CD1c-positive myeloid dendritic cell (primary cell): ENCODE data around the gene MGA.

Experiments used
- DNase-seq: peaks from one replicate; pipeline ENCODE4 v3.0.0-alpha.2; 2016; ENCODE audit errors: extremely low spot score

Gene MGA

GRCh38 chr15:41660235-41661077, at the start of gene MGA:
Gene MGA, plus strand, starts transcription at chr15:41660405.
- peak; percentile 95 for DNase-seq

GRCh38 chr15:41620536-41621199, 39.5 kb upstream of the MGA start:
- DNase-seq: no peak

GRCh38 chr15:41621200-41622193, 38.7 kb upstream of the MGA start:
- DNase-seq: peak; percentile 82

- DNase-seq: no peak
These were observed 37.3 kb upstream of the MGA start for GRCh38 chr15:41622901-41623300.

GRCh38 chr15:41627203-41627602, 33.0 kb upstream of the MGA start:
- DNase-seq: no peak

- peak; percentile 34 for DNase-seq
These were observed 30.7 kb upstream of the MGA start for GRCh38 chr15:41629463-41629862.

GRCh38 chr15:41629883-41630282, 30.3 kb upstream of the MGA start:
- no peak for DNase-seq

GRCh38 chr15:41630616-41631217, 29.5 kb upstream of the MGA start:
- peak; percentile 22 for DNase-seq

GRCh38 chr15:41631880-41632470, 28.2 kb upstream of the MGA start:
- no peak for DNase-seq

- peak; percentile 33 for DNase-seq
These were observed 26.6 kb upstream of the MGA start for GRCh38 chr15:41633609-41634008.

GRCh38 chr15:41634072-41634626, 26.1 kb upstream of the MGA start:
- DNase-seq: peak; percentile 45

GRCh38 chr15:41637086-41637485, 23.1 kb upstream of the MGA start:
- no peak for DNase-seq

GRCh38 chr15:41640985-41641384, 19.2 kb upstream of the MGA start:
- DNase-seq: no peak

- peak; percentile 43 for DNase-seq
These were observed 12.9 kb upstream of the MGA start for GRCh38 chr15:41647262-41647661.

- DNase-seq: no peak
These were observed 12.1 kb upstream of the MGA start for GRCh38 chr15:41648097-41648496.

GRCh38 chr15:41648770-41649169, 11.4 kb upstream of the MGA start:
- no peak for DNase-seq

- no peak for DNase-seq
These were observed 9.4 kb upstream of the MGA start for GRCh38 chr15:41650806-41651205.

GRCh38 chr15:41651373-41651772, 8.8 kb upstream of the MGA start:
- DNase-seq: no peak

GRCh38 chr15:41653760-41654159, 6.4 kb upstream of the MGA start:
- no peak for DNase-seq

- no peak for DNase-seq
These were observed 4.5 kb upstream of the MGA start for GRCh38 chr15:41655716-41656115.

GRCh38 chr15:41656188-41656587, 4.0 kb upstream of the MGA start:
- no peak for DNase-seq
